Measurements from ENCODE around the gene KIF17. TPM values are rescaled to one million over a fixed set of nuclear protein-coding genes. Genes with fewer than 3 reads are reported as not detected.

The KIF17 gene
- total RNA-seq, 1 donor from 2014 or later: not detected

GRCh38 chr1:20751462-20751990 is 33.7 kb upstream of the KIF17 start:
- Mint-ChIP-seq H3K9me3 (no peaks in the 10 kb centered on the region), H3K36me3 (ENCODE audit: low read depth) (peaks cover 66% of the 10 kb centered on the region), H3K27ac (no peak overlapping the region), H3K27me3 (no peaks in the 10 kb centered on the region), H3K4me1 (no peaks in the 10 kb centered on the region), H3K4me3 (no peak overlapping the region)
- POLR2A ChIA-PET: interaction anchor here (0.7 kb wide), 1 partner anchor 616 kb away, joined by 3 read pairs; no protein-coding TSS in a partner anchor
- ATAC-seq (ENCODE audit: low read depth) (no peak), DNase-seq (no peak)
- TF ChIP-seq CTCF (IDR thresholded peaks at IDR 0.05): no peak
- CTCF ChIA-PET: no interaction called here
- intact Hi-C loops (cut with micrococcal nuclease): no loop called here

- Mint-ChIP-seq H3K4me3 (no peak overlapping the region), H3K9me3 (no peaks in the 10 kb centered on the region), H3K27ac (no peak overlapping the region), H3K4me1 (no peaks in the 10 kb centered on the region), H3K27me3 (no peaks in the 10 kb centered on the region), H3K36me3 (ENCODE audit: low read depth) (peaks cover 82% of the 10 kb centered on the region)
- ChIA-PET POLR2A (no interaction called here), CTCF (interaction anchor here (0.7 to 1.0 kb wide), 3 partner anchors 9 to 452 kb away, joined by 3 read pairs; no protein-coding TSS in a partner anchor)
- intact Hi-C loops (cut with micrococcal nuclease): no loop called here
- ATAC-seq (ENCODE audit: low read depth) (no peak), DNase-seq (no peak)
- no peak for TF ChIP-seq CTCF (IDR thresholded peaks at IDR 0.05)
Observed at GRCh38 chr1:20742671-20743070, 24.9 kb upstream of the KIF17 start.

- intact Hi-C loops (cut with micrococcal nuclease): no loop called here
- TF ChIP-seq CTCF (IDR thresholded peaks at IDR 0.05): no peak
- ATAC-seq (ENCODE audit: low read depth): no peak
- Mint-ChIP-seq H3K4me3 (no peak overlapping the region), H3K27me3 (no peaks in the 10 kb centered on the region), H3K9me3 (no peaks in the 10 kb centered on the region), H3K4me1 (no peaks in the 10 kb centered on the region), H3K36me3 (ENCODE audit: low read depth) (peaks cover 75% of the 10 kb centered on the region), H3K27ac (no peak overlapping the region)
- DNase-seq: no peak
- CTCF ChIA-PET: interaction anchor here (0.6 kb wide), 1 partner anchor 492 kb away, joined by 3 read pairs; no protein-coding TSS in a partner anchor
- POLR2A ChIA-PET: no interaction called here
Observed at GRCh38 chr1:20740781-20741180, 23.0 kb upstream of the KIF17 start.

GRCh38 chr1:20739225-20739624 is 21.4 kb upstream of the KIF17 start:
- CTCF ChIA-PET: no interaction called here

GRCh38 chr1:20735581-20736111 is 17.8 kb upstream of the KIF17 start:
- Mint-ChIP-seq H3K36me3 (ENCODE audit: low read depth) (peaks cover 32% of the 10 kb centered on the region), H3K9me3 (no peaks in the 10 kb centered on the region), H3K27ac (no peak overlapping the region), H3K4me3 (no peak overlapping the region), H3K4me1 (peaks cover 22% of the 10 kb centered on the region), H3K27me3 (no peaks in the 10 kb centered on the region)
- ChIA-PET CTCF (no interaction called here), POLR2A (no interaction called here)
- no peak for TF ChIP-seq CTCF (IDR thresholded peaks at IDR 0.05)
- intact Hi-C loops (cut with micrococcal nuclease): no loop called here
- DNase-seq: no peak
- ATAC-seq (ENCODE audit: low read depth): no peak

More at GRCh38 chr1:20739225-20739624, 21.4 kb upstream of the KIF17 start:
- intact Hi-C loops (cut with micrococcal nuclease): no loop called here
- DNase-seq: no peak
- TF ChIP-seq CTCF (IDR thresholded peaks at IDR 0.05): no peak
- H3K27me3 Mint-ChIP-seq: no peaks in the 10 kb centered on the region
- no peak for ATAC-seq (ENCODE audit: low read depth)
- H3K27ac Mint-ChIP-seq: no peak overlapping the region
- POLR2A ChIA-PET: no interaction called here
- H3K9me3 Mint-ChIP-seq: no peaks in the 10 kb centered on the region
- peaks cover 59% of the 10 kb centered on the region for H3K36me3 Mint-ChIP-seq (ENCODE audit: low read depth)
- no peak overlapping the region for H3K4me3 Mint-ChIP-seq
- H3K4me1 Mint-ChIP-seq: no peaks in the 10 kb centered on the region

All from activated B cell treated with CpG ODN at 0.5 μM for 24 hours (primary cell).